DOHH2 (cell line): ENCODE data around the gene SHE.

Experiments used
- EZH2phosphoT487 ChIP-seq: fragments of 200-600 bp; sonication (generic); IDR thresholded peaks from 2 replicates; pipeline ENCODE4 v1.6.1; 2017; ENCODE audit warnings: borderline replicate concordance, mild to moderate bottlenecking, antibody characterized with exemption, low read length, moderate library complexity, mixed read lengths
- TF ChIP-seq, protein P1 (sequence below): fragments of 200-600 bp; sonication (generic); IDR thresholded peaks from one replicate; pipeline ENCODE4 v1.5.1; 2014; ENCODE audit warnings: antibody characterized with exemption, mild to moderate bottlenecking, low read depth, low read length; ENCODE audit not compliant: poor library complexity, severe bottlenecking

DNA sequence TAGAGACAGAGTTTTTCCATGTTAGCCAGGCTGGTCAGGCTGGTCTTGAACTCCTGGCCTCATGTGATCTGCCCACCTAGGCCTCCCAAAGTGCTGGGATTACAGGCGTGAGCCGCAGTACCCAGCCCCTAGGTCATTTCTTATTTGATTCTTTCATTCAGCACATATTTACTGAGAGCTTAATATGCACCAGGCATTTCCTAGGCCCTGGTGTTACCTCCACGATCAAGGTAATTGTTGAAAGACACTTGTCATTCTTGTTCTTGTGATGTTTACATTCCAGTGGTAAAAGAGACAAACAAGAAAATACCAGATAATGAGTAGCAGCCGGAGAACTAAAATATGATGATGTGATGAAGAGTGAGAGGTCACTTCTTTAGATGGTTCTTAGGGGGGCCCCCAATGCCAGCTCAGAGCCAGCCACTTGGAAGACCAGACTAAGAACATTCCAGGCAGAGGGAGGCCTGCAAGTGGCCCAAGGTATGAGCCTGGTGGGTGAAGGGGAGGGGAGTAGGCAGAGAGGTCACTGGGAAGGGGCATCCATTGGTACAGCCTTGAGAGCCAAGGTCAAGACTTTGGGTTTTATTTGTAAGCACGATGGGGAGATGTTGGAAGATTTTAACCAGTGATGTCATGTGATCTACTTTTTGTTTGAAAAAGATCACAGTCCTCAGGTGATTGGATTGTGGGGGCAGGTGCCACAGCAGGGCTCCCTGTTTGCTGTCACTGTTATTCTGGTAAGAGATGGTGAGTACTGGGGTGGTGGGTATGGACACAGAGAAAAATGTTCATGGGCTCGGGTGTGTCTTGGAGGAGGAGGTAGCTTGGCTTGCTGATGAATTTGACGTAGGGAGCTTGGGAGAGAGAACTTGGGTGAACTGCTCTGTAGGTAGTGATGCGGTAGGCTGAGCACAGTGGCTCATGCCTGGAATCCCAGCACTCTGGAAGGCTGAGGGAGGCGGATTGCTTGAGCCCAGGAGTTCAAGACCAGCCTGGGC is 37.6 kb upstream of the SHE start:
- TF ChIP-seq, protein P1, sequence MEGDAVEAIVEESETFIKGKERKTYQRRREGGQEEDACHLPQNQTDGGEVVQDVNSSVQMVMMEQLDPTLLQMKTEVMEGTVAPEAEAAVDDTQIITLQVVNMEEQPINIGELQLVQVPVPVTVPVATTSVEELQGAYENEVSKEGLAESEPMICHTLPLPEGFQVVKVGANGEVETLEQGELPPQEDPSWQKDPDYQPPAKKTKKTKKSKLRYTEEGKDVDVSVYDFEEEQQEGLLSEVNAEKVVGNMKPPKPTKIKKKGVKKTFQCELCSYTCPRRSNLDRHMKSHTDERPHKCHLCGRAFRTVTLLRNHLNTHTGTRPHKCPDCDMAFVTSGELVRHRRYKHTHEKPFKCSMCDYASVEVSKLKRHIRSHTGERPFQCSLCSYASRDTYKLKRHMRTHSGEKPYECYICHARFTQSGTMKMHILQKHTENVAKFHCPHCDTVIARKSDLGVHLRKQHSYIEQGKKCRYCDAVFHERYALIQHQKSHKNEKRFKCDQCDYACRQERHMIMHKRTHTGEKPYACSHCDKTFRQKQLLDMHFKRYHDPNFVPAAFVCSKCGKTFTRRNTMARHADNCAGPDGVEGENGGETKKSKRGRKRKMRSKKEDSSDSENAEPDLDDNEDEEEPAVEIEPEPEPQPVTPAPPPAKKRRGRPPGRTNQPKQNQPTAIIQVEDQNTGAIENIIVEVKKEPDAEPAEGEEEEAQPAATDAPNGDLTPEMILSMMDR = no peak
- TF ChIP-seq EZH2phosphoT487 = no peak
